ENCODE results near the gene SCEL. TPM values are rescaled to one million over a fixed set of nuclear protein-coding genes. Genes with fewer than 3 reads are reported as not detected.

Gene SCEL
- total RNA-seq (2021; ENCODE audit: unreplicated experiment): 0.07 TPM
- 0.04 TPM in 1 of 2 replicates, not detected in the other for polyA plus RNA-seq (2012)
- Bru-seq, nascent RNA: percentile 15 among the genes with signal in this experiment
- percentile 15 among the genes with signal in this experiment for BruChase-seq, experiment 1, labeled RNA remaining after a 6-hour chase
- BruChase-seq, experiment 2, labeled RNA remaining after a 2-hour chase: percentile 8 among the genes with signal in this experiment
- long read RNA-seq: 0 reads

GRCh38 chr13:77535448-77535847 is at the start of gene SCEL:
Gene SCEL (plus strand): TSS chr13:77535706. CDS start chr13:77555876, 20,170 bp downstream.
- no peaks in the 10 kb centered on the region for H3K27me3 ChIP-seq (ENCODE audit: insufficient read depth, low read length)
- DNase-seq (ENCODE audit: low read depth, low spot score): peak; percentile 19
- ChIA-PET RAD21 (ENCODE audit: low non-redundant PET in 1 of 2, low total read pairs in 2 of 2, uncharacterized antibody in 2 of 2, unreplicated experiment in 2 of 2) (no interaction called here), POLR2A (interaction anchor here (1.2 kb wide), 1 partner anchor 7 kb away, joined by 3 read pairs; no protein-coding TSS in a partner anchor), CTCF (no interaction called here)
- no peaks in the 10 kb centered on the region for H3K36me3 ChIP-seq (ENCODE audit: control insufficient read depth in 1 of 2, insufficient read depth in 2 of 2, low read length in 2 of 2)
- H3K79me2 ChIP-seq (ENCODE audit: insufficient read depth, low read length): no peaks in the 10 kb centered on the region
- peak within 1 kb of the TSS; percentile 52 for H3K4me2 ChIP-seq (ENCODE audit: low read length)
- no peak within 1 kb of the TSS for H3K4me3 ChIP-seq (replicated peaks in 1 of 2; ENCODE audit: low read depth in 1 of 2, low read length in 2 of 2)
- BruUV-seq (replicated peaks): no TSS peak
- TF ChIP-seq ZBTB33 (IDR thresholded peaks at IDR 0.05; ENCODE audit: extremely low read depth, insufficient replicate concordance, low read length) (no peak), EGR1 (IDR thresholded peaks at IDR 0.05; ENCODE audit: low read depth) (0 out of 2 replicates have a peak, but pooled peaks have one; percentile 25), FOSL1 (IDR thresholded peaks at IDR 0.05; ENCODE audit: low read depth) (peak; percentile 37; the same call in 1 of the 2 replicates)
- ATAC-seq: peak; percentile 84
- intact Hi-C loops (cut with micrococcal nuclease): no loop called here
- no peak within 1 kb of the TSS for H3K9ac ChIP-seq (ENCODE audit: low read length)
- no peak within 1 kb of the TSS for H3K27ac ChIP-seq (ENCODE audit: low read depth, low read length)
- no peaks in the 10 kb centered on the region for H3K9me2 ChIP-seq (ENCODE audit: insufficient read depth)
- no peak within 1 kb of the TSS for H2AFZ ChIP-seq (ENCODE audit: low read depth, low read length, poor library complexity, severe bottlenecking)
- H4K20me1 ChIP-seq (ENCODE audit: insufficient read depth): no peaks in the 10 kb centered on the region
- peaks cover 7 to 11% of the 10 kb centered on the region in 2 experiments for H3K4me1 ChIP-seq (ENCODE audit: control insufficient read depth in 1 of 2, insufficient read depth in 2 of 2, low read length in 2 of 2)
- H3K9me3 ChIP-seq (ENCODE audit: control insufficient read depth in 1 of 2, insufficient read depth in 1 of 2, low read depth in 1 of 2, low read length in 2 of 2): no peaks in the 10 kb centered on the region

- POLR2A ChIA-PET: no interaction called here
- no peak overlapping the region for H3K4me2 ChIP-seq (ENCODE audit: low read length)
- CTCF ChIA-PET: interaction anchor here (0.6 kb wide), 1 partner anchor 11 kb away, joined by 3 read pairs; no protein-coding TSS in a partner anchor
- H3K4me1 ChIP-seq (ENCODE audit: control insufficient read depth in 1 of 2, insufficient read depth in 2 of 2, low read length in 2 of 2): no peaks in the 10 kb centered on the region
- H3K9me2 ChIP-seq (ENCODE audit: insufficient read depth): no peaks in the 10 kb centered on the region
- H3K4me3 ChIP-seq (replicated peaks in 1 of 2; ENCODE audit: low read depth in 1 of 2, low read length in 2 of 2): no peak overlapping the region
- H3K27me3 ChIP-seq (ENCODE audit: insufficient read depth, low read length): no peaks in the 10 kb centered on the region
- H3K79me2 ChIP-seq (ENCODE audit: insufficient read depth, low read length): no peaks in the 10 kb centered on the region
- BruUV-seq (replicated peaks): no TSS peak
- H3K27ac ChIP-seq (ENCODE audit: low read depth, low read length): no peak overlapping the region
- no peaks in the 10 kb centered on the region for H3K36me3 ChIP-seq (ENCODE audit: control insufficient read depth in 1 of 2, insufficient read depth in 2 of 2, low read length in 2 of 2)
- ATAC-seq: peak; percentile 47; the same call in 1 of the 2 replicates
- no peak overlapping the region for H2AFZ ChIP-seq (ENCODE audit: low read depth, low read length, poor library complexity, severe bottlenecking)
- no peak overlapping the region for H3K9ac ChIP-seq (ENCODE audit: low read length)
- no peaks in the 10 kb centered on the region for H3K9me3 ChIP-seq (ENCODE audit: control insufficient read depth in 1 of 2, insufficient read depth in 1 of 2, low read depth in 1 of 2, low read length in 2 of 2)
- intact Hi-C loops (cut with micrococcal nuclease): loop anchor here (5.0 kb wide), 1 partner anchor 263 kb away; no protein-coding TSS in a partner anchor
- RAD21 ChIA-PET (ENCODE audit: low non-redundant PET in 1 of 2, low total read pairs in 2 of 2, uncharacterized antibody in 2 of 2, unreplicated experiment in 2 of 2): no interaction called here
- DNase-seq (ENCODE audit: low read depth, low spot score): no peak
- no peaks in the 10 kb centered on the region for H4K20me1 ChIP-seq (ENCODE audit: insufficient read depth)
- TF ChIP-seq EZH2phosphoT487 (IDR thresholded peaks at IDR 0.05; ENCODE audit: borderline replicate concordance) (no peak), JUND (IDR thresholded peaks at IDR 0.05) (no peak), YY1 (IDR thresholded peaks at IDR 0.05; ENCODE audit: extremely low read depth, insufficient replicate concordance, low read depth, low read length) (no peak), ZNF274 (IDR thresholded peaks at IDR 0.05; ENCODE audit: low read depth, low read length) (no peak), TCF7L2 (IDR thresholded peaks at IDR 0.05; ENCODE audit: borderline replicate concordance, extremely low read depth, insufficient read depth, insufficient read length) (no peak), REST (IDR thresholded peaks at IDR 0.05; ENCODE audit: low read depth) (no peak), POLR2AphosphoS5 (IDR thresholded peaks at IDR 0.05; ENCODE audit: low read depth, low read length) (no peak), SP1 (IDR thresholded peaks at IDR 0.05; ENCODE audit: low read depth) (no peak), POLR2A (IDR thresholded peaks at IDR 0.05; ENCODE audit: borderline replicate concordance, extremely low read depth, insufficient read depth, insufficient read length) (no peak), FOSL1 (IDR thresholded peaks at IDR 0.05; ENCODE audit: low read depth) (no peak)
These were observed 45.8 kb upstream of the SCEL start for GRCh38 chr13:77489566-77490337.
